SK-N-SH treated with all-trans-retinoic acid at 6 μM for 48 hours (cell line): ENCODE results near the gene ZBTB47.

Source experiments
- ATAC-seq: fragments of 200-7000 bp; cut with Tn5 transposase; 3 replicates; pipeline ENCODE4 v1.9.1; 2020; ENCODE audit warnings: mild to moderate bottlenecking, moderate library complexity
- ARNTL ChIP-seq: fragments of 450-650 bp; formaldehyde crosslinking; IDR thresholded peaks from 2 replicates; pipeline ENCODE4 v1.5.0; 2020; ENCODE audit warnings: low read depth, mild to moderate bottlenecking, moderate library complexity, borderline replicate concordance
- BACH2 ChIP-seq: fragments of 250-450 bp; sonication (Bioruptor Pico); IDR thresholded peaks from 2 replicates; pipeline ENCODE4 v1.9.0; 2021; ENCODE audit warnings: mild to moderate bottlenecking, borderline replicate concordance
- CREB5 ChIP-seq: fragments of 250-450 bp; sonication (Bioruptor Pico); IDR thresholded peaks from 2 replicates; pipeline ENCODE4 v1.5.1; 2020; ENCODE audit warnings: low read depth, mild to moderate bottlenecking, moderate library complexity
- CSDC2 ChIP-seq: fragments of 250-450 bp; sonication (Bioruptor Pico); IDR thresholded peaks from 2 replicates; pipeline ENCODE4 v1.5.0; 2020; ENCODE audit warnings: mild to moderate bottlenecking, moderate library complexity
- ESRRG ChIP-seq: fragments of 250-450 bp; sonication (Bioruptor Pico); IDR thresholded peaks from 2 replicates; pipeline ENCODE4 v1.6.1; 2021; ENCODE audit warnings: mild to moderate bottlenecking
- GLIS3 ChIP-seq: fragments of 250-450 bp; sonication (Bioruptor Pico); IDR thresholded peaks from 2 replicates; pipeline ENCODE4 v1.5.0; 2020; ENCODE audit warnings: mild to moderate bottlenecking, moderate library complexity
- ISL1 ChIP-seq: fragments of 250-450 bp; sonication (Bioruptor Pico); IDR thresholded peaks from 2 replicates; pipeline ENCODE4 v2.1.2; 2022; ENCODE audit warnings: mild to moderate bottlenecking, moderate library complexity
- OSR1 ChIP-seq: fragments of 250-450 bp; sonication (Bioruptor Pico); IDR thresholded peaks from 2 replicates; pipeline ENCODE4 v1.8.0; 2022; ENCODE audit warnings: moderate library complexity, mild to moderate bottlenecking, inconsistent platforms
- PATZ1 ChIP-seq: fragments of 250-450 bp; sonication (Bioruptor Pico); IDR thresholded peaks from 2 replicates; pipeline ENCODE4 v1.8.0; 2020; ENCODE audit warnings: mild to moderate bottlenecking, moderate library complexity, borderline replicate concordance
- PPARA ChIP-seq: fragments of 250-450 bp; sonication (Bioruptor Pico); IDR thresholded peaks from 2 replicates; pipeline ENCODE4 v1.5.0; 2020; ENCODE audit warnings: mild to moderate bottlenecking, borderline replicate concordance
- RARB ChIP-seq: fragments of 250-450 bp; sonication (Bioruptor Pico); IDR thresholded peaks from 2 replicates; pipeline ENCODE4 v1.8.0; 2021; ENCODE audit warnings: mild to moderate bottlenecking, moderate library complexity
- SNAI2 ChIP-seq: fragments of 250-450 bp; sonication (Bioruptor Pico); IDR thresholded peaks from 2 replicates; pipeline ENCODE4 v1.5.0; 2020; ENCODE audit warnings: mild to moderate bottlenecking, moderate library complexity
- TCF4 ChIP-seq: fragments of 250-450 bp; sonication (Bioruptor Pico); IDR thresholded peaks from 2 replicates; pipeline ENCODE4 v1.8.0; 2021; ENCODE audit warnings: mild to moderate bottlenecking, moderate library complexity, borderline replicate concordance
- TOX ChIP-seq: fragments of 250-450 bp; sonication (Bioruptor Pico); IDR thresholded peaks from 2 replicates; pipeline ENCODE4 v1.8.0; 2021; ENCODE audit warnings: mild to moderate bottlenecking, moderate library complexity, borderline replicate concordance
- ZC3H10 ChIP-seq: fragments of 250-450 bp; sonication (Bioruptor Pico); IDR thresholded peaks from 2 replicates; pipeline ENCODE4 v1.5.1; 2021; ENCODE audit warnings: mild to moderate bottlenecking, moderate library complexity
- ZFP3 ChIP-seq: fragments of 250-450 bp; sonication (Bioruptor Pico); IDR thresholded peaks from 2 replicates; pipeline ENCODE4 v1.5.0; 2020; ENCODE audit warnings: mild to moderate bottlenecking, moderate library complexity
- ZFP30 ChIP-seq: fragments of 450-650 bp; formaldehyde crosslinking; IDR thresholded peaks from 2 replicates; pipeline ENCODE4 v1.5.0; 2022; ENCODE audit warnings: mild to moderate bottlenecking, moderate library complexity
- ZNF70 ChIP-seq: fragments of 450-650 bp; formaldehyde crosslinking; IDR thresholded peaks from 2 replicates; pipeline ENCODE4 v1.5.0; 2020; ENCODE audit warnings: mild to moderate bottlenecking, moderate library complexity
- ZNF8 ChIP-seq: fragments of 450-650 bp; formaldehyde crosslinking; IDR thresholded peaks from 2 replicates; pipeline ENCODE4 v1.5.0; 2020; ENCODE audit warnings: mild to moderate bottlenecking, moderate library complexity
- TF ChIP-seq, protein P1 (sequence below): fragments of 250-450 bp; sonication (Bioruptor Pico); IDR thresholded peaks from 2 replicates; pipeline ENCODE4 v1.5.0; 2020; ENCODE audit warnings: mild to moderate bottlenecking, moderate library complexity
- TF ChIP-seq, protein P2 (sequence below): fragments of 250-450 bp; sonication (Bioruptor Pico); IDR thresholded peaks from 2 replicates; pipeline ENCODE4 v1.5.1; 2021; ENCODE audit warnings: mild to moderate bottlenecking, moderate library complexity
- TF ChIP-seq, protein P3 (sequence below): fragments of 250-450 bp; sonication (Bioruptor Pico); IDR thresholded peaks from 2 replicates; pipeline ENCODE4 v1.8.0; 2021; ENCODE audit warnings: low read depth, mild to moderate bottlenecking, moderate library complexity, borderline replicate concordance

Gene ZBTB47

DNA sequence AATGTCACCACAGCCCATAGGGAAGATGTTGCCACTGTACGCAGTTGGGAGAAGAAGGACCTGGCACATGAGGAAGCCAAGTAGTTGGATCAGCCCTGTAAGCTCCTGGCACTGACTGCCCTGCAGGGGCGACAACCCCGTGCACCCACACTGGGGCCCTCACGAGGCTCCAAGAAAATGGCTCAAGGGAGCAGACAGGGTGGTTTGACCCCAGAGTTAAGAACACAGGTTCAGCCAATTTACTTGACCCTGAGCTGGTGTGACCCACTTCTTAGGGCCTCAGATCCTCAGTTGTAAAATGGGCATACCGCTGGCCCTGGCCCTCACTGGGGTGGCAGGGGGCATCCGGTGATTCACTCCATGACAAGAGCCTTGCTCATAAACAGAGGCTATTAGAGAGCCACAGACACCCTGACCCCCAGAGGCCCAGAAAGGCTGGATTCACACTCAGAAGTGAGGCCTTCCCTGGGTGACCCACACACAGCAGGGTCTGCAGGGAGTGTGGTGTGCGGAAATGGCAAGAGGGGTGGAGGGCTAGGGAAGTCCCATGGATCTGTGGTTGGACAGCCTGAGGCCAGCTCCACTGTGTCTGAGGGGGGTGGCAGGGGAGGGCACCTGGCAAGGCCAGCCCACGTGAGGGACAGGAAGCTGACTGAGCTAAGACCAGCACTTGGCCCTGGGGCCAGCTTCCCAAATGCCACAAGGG, 50.8 kb downstream of the ZBTB47 start (continued):
- TF ChIP-seq, protein P1, sequence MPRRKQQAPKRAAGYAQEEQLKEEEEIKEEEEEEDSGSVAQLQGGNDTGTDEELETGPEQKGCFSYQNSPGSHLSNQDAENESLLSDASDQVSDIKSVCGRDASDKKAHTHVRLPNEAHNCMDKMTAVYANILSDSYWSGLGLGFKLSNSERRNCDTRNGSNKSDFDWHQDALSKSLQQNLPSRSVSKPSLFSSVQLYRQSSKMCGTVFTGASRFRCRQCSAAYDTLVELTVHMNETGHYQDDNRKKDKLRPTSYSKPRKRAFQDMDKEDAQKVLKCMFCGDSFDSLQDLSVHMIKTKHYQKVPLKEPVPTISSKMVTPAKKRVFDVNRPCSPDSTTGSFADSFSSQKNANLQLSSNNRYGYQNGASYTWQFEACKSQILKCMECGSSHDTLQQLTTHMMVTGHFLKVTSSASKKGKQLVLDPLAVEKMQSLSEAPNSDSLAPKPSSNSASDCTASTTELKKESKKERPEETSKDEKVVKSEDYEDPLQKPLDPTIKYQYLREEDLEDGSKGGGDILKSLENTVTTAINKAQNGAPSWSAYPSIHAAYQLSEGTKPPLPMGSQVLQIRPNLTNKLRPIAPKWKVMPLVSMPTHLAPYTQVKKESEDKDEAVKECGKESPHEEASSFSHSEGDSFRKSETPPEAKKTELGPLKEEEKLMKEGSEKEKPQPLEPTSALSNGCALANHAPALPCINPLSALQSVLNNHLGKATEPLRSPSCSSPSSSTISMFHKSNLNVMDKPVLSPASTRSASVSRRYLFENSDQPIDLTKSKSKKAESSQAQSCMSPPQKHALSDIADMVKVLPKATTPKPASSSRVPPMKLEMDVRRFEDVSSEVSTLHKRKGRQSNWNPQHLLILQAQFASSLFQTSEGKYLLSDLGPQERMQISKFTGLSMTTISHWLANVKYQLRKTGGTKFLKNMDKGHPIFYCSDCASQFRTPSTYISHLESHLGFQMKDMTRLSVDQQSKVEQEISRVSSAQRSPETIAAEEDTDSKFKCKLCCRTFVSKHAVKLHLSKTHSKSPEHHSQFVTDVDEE (CRISPR knock-in tag): no peak
- TF ChIP-seq ZNF70 (no peak), ISL1 (CRISPR knock-in tag) (no peak), ZC3H10 (no peak), RARB (CRISPR knock-in tag) (no peak), ZNF8 (CRISPR knock-in tag) (no peak)

DNA sequence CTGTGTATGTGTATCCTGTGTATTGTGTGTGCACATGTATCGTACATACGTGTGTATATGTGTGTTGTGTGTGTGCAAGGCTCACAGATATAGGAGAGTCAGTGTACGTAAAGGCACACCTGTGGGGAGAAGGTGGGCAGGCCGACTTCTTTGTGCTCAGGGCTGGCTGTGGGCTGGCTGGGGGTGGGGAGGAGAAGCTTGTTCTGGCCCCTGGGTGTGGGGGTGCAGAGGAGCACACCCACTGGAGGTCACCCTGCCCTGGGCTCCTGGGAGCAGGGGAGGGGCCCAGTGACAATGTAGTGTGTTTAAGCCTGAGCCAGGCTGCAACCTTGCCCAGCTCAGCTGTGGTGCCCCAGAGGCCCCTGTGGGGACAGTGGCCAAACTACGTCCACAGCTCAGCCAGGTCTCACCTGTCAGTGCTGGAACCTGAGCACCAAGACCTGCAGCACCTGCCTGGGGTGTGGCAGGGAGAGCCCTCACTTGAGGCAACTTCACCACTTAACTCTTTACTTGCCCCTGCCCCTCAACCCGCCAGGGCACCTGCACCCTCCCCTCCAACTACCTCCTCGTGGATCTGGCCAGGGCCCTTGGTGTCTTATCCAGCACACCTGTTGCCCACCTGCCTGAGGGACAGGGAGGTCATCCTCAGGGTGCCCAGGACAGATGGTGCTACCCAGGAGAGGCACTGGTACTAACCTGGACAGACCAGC, 51.7 kb downstream of the ZBTB47 start:
- ATAC-seq: no peak
- no peak for TF ChIP-seq PPARA (CRISPR knock-in tag)
- no peak for TF ChIP-seq ESRRG
- TF ChIP-seq ARNTL (CRISPR knock-in tag): no peak
- no peak for TF ChIP-seq RARB (CRISPR knock-in tag)
- no peak for TF ChIP-seq ZFP3 (CRISPR knock-in tag)
- no peak for TF ChIP-seq TOX (CRISPR knock-in tag)
- no peak for TF ChIP-seq CREB5
- TF ChIP-seq PATZ1: no peak
- TF ChIP-seq CSDC2 (CRISPR knock-in tag): no peak
- no peak for TF ChIP-seq OSR1
- TF ChIP-seq ZFP30: no peak
- TF ChIP-seq SNAI2: no peak
- no peak for TF ChIP-seq ZNF8 (CRISPR knock-in tag)

DNA sequence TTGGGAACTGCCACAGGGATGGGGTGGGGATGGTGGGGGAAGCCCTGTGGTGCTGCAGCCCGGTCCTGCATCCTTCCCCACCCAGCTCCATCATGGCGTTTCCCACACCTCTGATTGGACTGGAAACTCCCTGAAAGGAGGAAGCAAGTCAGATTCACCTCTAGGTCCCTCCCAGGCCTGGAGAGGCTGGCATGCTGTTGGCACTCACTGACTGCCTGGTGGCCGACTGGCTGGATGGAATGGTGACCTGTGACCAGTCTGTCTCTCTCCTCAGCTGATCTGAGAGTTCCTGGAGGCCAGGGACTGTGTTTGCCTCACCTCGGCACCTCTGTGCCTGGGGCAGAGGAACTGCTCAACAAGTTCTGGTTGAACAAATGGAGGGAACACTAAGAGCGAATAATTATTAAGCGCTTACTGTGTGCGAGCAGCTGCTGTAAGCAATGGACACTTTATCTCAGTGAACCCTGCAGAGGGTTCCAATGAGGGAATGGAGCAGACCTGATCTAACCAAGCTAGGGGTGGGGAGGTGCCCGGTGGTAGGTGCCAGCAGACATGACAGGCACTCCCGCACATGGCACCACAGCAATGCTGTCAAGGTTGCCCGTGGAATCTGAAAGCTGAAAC, 52.6 kb downstream of the ZBTB47 start:
- TF ChIP-seq PATZ1 (no peak), ZNF70 (no peak), PPARA (CRISPR knock-in tag) (no peak), ZFP30 (no peak), CSDC2 (CRISPR knock-in tag) (no peak), TOX (CRISPR knock-in tag) (no peak), TCF4 (no peak), RARB (CRISPR knock-in tag) (no peak), BACH2 (CRISPR knock-in tag) (no peak), CREB5 (no peak), GLIS3 (no peak), ARNTL (CRISPR knock-in tag) (no peak), ESRRG (no peak)
- TF ChIP-seq, protein P2, sequence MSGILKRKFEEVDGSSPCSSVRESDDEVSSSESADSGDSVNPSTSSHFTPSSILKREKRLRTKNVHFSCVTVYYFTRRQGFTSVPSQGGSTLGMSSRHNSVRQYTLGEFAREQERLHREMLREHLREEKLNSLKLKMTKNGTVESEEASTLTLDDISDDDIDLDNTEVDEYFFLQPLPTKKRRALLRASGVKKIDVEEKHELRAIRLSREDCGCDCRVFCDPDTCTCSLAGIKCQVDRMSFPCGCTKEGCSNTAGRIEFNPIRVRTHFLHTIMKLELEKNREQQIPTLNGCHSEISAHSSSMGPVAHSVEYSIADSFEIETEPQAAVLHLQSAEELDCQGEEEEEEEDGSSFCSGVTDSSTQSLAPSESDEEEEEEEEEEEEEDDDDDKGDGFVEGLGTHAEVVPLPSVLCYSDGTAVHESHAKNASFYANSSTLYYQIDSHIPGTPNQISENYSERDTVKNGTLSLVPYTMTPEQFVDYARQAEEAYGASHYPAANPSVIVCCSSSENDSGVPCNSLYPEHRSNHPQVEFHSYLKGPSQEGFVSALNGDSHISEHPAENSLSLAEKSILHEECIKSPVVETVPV (CRISPR knock-in tag): no peak
- TF ChIP-seq, protein P3, sequence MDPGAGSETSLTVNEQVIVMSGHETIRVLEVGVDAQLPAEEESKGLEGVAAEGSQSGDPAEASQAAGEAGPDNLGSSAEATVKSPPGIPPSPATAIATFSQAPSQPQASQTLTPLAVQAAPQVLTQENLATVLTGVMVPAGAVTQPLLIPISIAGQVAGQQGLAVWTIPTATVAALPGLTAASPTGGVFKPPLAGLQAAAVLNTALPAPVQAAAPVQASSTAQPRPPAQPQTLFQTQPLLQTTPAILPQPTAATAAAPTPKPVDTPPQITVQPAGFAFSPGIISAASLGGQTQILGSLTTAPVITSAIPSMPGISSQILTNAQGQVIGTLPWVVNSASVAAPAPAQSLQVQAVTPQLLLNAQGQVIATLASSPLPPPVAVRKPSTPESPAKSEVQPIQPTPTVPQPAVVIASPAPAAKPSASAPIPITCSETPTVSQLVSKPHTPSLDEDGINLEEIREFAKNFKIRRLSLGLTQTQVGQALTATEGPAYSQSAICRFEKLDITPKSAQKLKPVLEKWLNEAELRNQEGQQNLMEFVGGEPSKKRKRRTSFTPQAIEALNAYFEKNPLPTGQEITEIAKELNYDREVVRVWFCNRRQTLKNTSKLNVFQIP (CRISPR knock-in tag): no peak
- ATAC-seq: no peak
